ENCODE results near the gene C16orf78. TPM values are rescaled to one million over a fixed set of nuclear protein-coding genes. Genes with fewer than 3 reads are reported as not detected.

Gene C16orf78
- total RNA-seq, 4 donors from 2014 or later: not detected

DNA sequence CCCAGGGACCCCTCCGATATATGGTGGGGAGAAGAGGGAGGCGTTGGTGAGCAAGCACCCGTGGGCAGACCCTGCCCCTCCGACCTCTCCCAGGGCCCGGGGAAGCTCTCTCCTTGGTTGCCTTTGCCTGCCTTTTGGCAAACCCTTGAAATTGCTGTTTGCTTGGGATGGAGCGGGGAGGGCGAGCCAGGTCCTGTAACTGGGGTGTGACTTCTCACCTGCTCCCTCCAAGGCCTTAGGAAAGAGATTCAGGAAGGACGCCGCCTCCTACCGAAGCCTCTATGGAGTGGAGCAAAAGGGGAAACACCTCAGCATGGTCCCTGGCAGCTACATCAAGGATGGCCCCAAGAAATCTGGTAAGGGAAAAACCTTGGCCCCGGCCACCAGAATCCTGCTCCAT lies 4.6 kb downstream of the C16orf78 start:
- Histone ChIP-seq H3K36me3 (no peaks in the 10 kb centered on the region), H3K4me3 (no peak overlapping the region), H3K4me1 (no peaks in the 10 kb centered on the region), H3K27me3 (no peaks in the 10 kb centered on the region), H3K9me3 (no peaks in the 10 kb centered on the region), H3K27ac (no peak overlapping the region)
- TF ChIP-seq POLR2AphosphoS5 (IDR thresholded peaks at IDR 0.05) (no peak), EP300 (IDR thresholded peaks at IDR 0.05; ENCODE audit: low read depth) (no peak), POLR2A (IDR thresholded peaks at IDR 0.05) (no peak)
- TF ChIP-seq, protein P1, sequence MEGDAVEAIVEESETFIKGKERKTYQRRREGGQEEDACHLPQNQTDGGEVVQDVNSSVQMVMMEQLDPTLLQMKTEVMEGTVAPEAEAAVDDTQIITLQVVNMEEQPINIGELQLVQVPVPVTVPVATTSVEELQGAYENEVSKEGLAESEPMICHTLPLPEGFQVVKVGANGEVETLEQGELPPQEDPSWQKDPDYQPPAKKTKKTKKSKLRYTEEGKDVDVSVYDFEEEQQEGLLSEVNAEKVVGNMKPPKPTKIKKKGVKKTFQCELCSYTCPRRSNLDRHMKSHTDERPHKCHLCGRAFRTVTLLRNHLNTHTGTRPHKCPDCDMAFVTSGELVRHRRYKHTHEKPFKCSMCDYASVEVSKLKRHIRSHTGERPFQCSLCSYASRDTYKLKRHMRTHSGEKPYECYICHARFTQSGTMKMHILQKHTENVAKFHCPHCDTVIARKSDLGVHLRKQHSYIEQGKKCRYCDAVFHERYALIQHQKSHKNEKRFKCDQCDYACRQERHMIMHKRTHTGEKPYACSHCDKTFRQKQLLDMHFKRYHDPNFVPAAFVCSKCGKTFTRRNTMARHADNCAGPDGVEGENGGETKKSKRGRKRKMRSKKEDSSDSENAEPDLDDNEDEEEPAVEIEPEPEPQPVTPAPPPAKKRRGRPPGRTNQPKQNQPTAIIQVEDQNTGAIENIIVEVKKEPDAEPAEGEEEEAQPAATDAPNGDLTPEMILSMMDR (IDR thresholded peaks at IDR 0.05): no peak
- DNase-seq: no peak
- 80% methylated on average over 11 of the region's 11 CpGs; no CpG with 5 or more reads in 1 of the 2 donors for WGBS, 2 donors (ENCODE audit: low coverage in 1 of 2)
- intact Hi-C loops (cut with DNase I; ENCODE audit: low total_unique reads): no loop called here
- in situ Hi-C loops (cut with MboI; ENCODE audit: low pct_ligation_motif_present in 1 of 4, low pct_unique_long_range_greater_than_20kb in 1 of 4, low sequenced_read_pairs in 3 of 4): no loop called here

- no peak for DNase-seq
- H3K9me3 ChIP-seq: no peaks in the 10 kb centered on the region
- H3K27ac ChIP-seq: no peak overlapping the region
- intact Hi-C loops (cut with DNase I; ENCODE audit: low total_unique reads): no loop called here
- 69% methylated on average over 1 of the region's 1 CpG; no CpG with 5 or more reads in 1 of the 2 donors for WGBS, 2 donors (ENCODE audit: low coverage in 1 of 2)
- no peaks in the 10 kb centered on the region for H3K27me3 ChIP-seq
- H3K36me3 ChIP-seq: no peaks in the 10 kb centered on the region
- TF ChIP-seq POLR2AphosphoS5 (IDR thresholded peaks at IDR 0.05): no peak
- no peak for TF ChIP-seq EP300 (IDR thresholded peaks at IDR 0.05; ENCODE audit: low read depth)
- TF ChIP-seq POLR2A (IDR thresholded peaks at IDR 0.05): no peak
- TF ChIP-seq, protein P1 (IDR thresholded peaks at IDR 0.05): no peak
- no peaks in the 10 kb centered on the region for H3K4me1 ChIP-seq
- no peak overlapping the region for H3K4me3 ChIP-seq
- in situ Hi-C loops (cut with MboI; ENCODE audit: low pct_ligation_motif_present in 1 of 4, low pct_unique_long_range_greater_than_20kb in 1 of 4, low sequenced_read_pairs in 3 of 4): no loop called here
These were observed 5.2 kb downstream of the C16orf78 start for GRCh38 chr16:49378816-49379215.

- WGBS, 2 donors (ENCODE audit: low coverage in 1 of 2): 18 to 43% methylated on average over 1 of the region's 1 CpG
These were observed 9.3 kb downstream of the C16orf78 start for GRCh38 chr16:49382916-49383315.

DNA sequence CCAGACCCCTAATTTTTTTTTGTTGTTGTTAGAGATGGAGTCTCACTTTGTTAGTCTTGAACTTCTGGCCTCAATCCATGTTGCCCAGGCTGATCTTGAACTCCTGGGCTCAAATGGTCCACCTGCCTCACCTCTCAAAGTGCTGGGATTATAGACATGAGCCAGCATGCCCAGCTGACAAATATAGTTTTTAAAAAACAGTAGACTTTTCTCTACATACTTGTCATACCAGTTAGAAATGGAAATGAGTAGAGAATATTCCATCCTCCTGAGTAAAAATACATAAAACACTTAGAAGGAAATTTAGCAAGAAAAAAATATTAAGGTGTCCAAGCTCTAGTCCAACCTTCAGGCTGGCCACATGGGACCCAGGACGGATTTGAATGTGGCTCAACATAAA lies 21.4 kb downstream of the C16orf78 start:
- intact Hi-C loops (cut with DNase I; ENCODE audit: low total_unique reads) (no loop called here), in situ Hi-C loops (cut with MboI; ENCODE audit: low pct_ligation_motif_present in 1 of 4, low pct_unique_long_range_greater_than_20kb in 1 of 4, low sequenced_read_pairs in 3 of 4) (no loop called here)
- WGBS, 2 donors (ENCODE audit: low coverage in 1 of 2): 50 to 81% methylated on average over 1 of the region's 1 CpG
- no peak overlapping the region for H3K4me3 ChIP-seq
- TF ChIP-seq, protein P1 (IDR thresholded peaks at IDR 0.05): no peak
- no peak for TF ChIP-seq POLR2AphosphoS5 (IDR thresholded peaks at IDR 0.05)
- TF ChIP-seq POLR2A (IDR thresholded peaks at IDR 0.05): no peak
- no peak for TF ChIP-seq EP300 (IDR thresholded peaks at IDR 0.05; ENCODE audit: low read depth)
- no peaks in the 10 kb centered on the region for H3K9me3 ChIP-seq
- DNase-seq: no peak
- no peak overlapping the region for H3K27ac ChIP-seq
- peaks cover 9% of the 10 kb centered on the region for H3K27me3 ChIP-seq
- H3K4me1 ChIP-seq: no peaks in the 10 kb centered on the region
- no peaks in the 10 kb centered on the region for H3K36me3 ChIP-seq

More at GRCh38 chr16:49382916-49383315, 9.3 kb downstream of the C16orf78 start:
- TF ChIP-seq POLR2A (IDR thresholded peaks at IDR 0.05): no peak
- TF ChIP-seq EP300 (IDR thresholded peaks at IDR 0.05; ENCODE audit: low read depth): no peak
- TF ChIP-seq POLR2AphosphoS5 (IDR thresholded peaks at IDR 0.05): no peak
- TF ChIP-seq, protein P1 (IDR thresholded peaks at IDR 0.05): peak in 1 of 5 experiments; percentile 10
- in situ Hi-C loops (cut with MboI; ENCODE audit: low pct_ligation_motif_present in 1 of 4, low pct_unique_long_range_greater_than_20kb in 1 of 4, low sequenced_read_pairs in 3 of 4): no loop called here
- no peaks in the 10 kb centered on the region for H3K36me3 ChIP-seq
- no peaks in the 10 kb centered on the region for H3K4me1 ChIP-seq
- peak; percentile 21 for DNase-seq
- no peak overlapping the region for H3K4me3 ChIP-seq
- no peaks in the 10 kb centered on the region for H3K9me3 ChIP-seq
- no peak overlapping the region for H3K27ac ChIP-seq
- H3K27me3 ChIP-seq: no peaks in the 10 kb centered on the region
- intact Hi-C loops (cut with DNase I; ENCODE audit: low total_unique reads): no loop called here
